ENCODE measurements around the gene CD5L. TPM values are rescaled to one million over a fixed set of nuclear protein-coding genes. Genes with fewer than 3 reads are reported as not detected.

CD5L gene
- not detected in 2 replicates for total RNA-seq

GRCh38 chr1:157841708-157842107 is at the start of gene CD5L:
TSS of gene CD5L (minus strand) at chr1:157841808. CDS start at chr1:157841701, 107 bp downstream.

GRCh38 chr1:157819896-157820295 is 21.7 kb downstream of the CD5L start, which contains the start of gene FCRL1:
TSS of gene FCRL1 (minus strand) at chr1:157820120. CDS start at chr1:157820037, 83 bp downstream.

Other genes with a start within 250 kb of the CD5L start
- not detected in 2 replicates for gene FCRL4, start 243.7 kb downstream of the CD5L start, total RNA-seq
- not detected in 2 replicates for gene FCRL3, start 141.0 kb downstream of the CD5L start, total RNA-seq
- not detected in 2 replicates for gene FCRL2, start 64.7 kb downstream of the CD5L start, total RNA-seq
- gene FCRL1, start 21.7 kb downstream of the CD5L start, total RNA-seq: not detected in 2 replicates
- gene KIRREL1, start 151.8 kb upstream of the CD5L start, total RNA-seq: 129 and 142 TPM in 2 replicates